ENCODE data around the gene NPHS2. TPM values are rescaled to one million over a fixed set of nuclear protein-coding genes. Genes with fewer than 3 reads are reported as not detected.

The NPHS2 gene
- total RNA-seq, 3 donors from 2014 or later (not counting 1 experiment from before 2014, with no cell fraction given): not detected

- no peaks in the 10 kb centered on the region for H3K9me3 ChIP-seq (ENCODE audit: control insufficient read depth, insufficient read depth, low read length)
- H3K4me1 Mint-ChIP-seq: no peaks in the 10 kb centered on the region
- H3K27ac Mint-ChIP-seq: no peak overlapping the region
- 76% methylated on average over 3 of the region's 4 CpGs for WGBS (ENCODE audit: insufficient coverage)
- H3K36me3 ChIP-seq (ENCODE audit: control insufficient read depth, insufficient read depth, low read length): no peaks in the 10 kb centered on the region
- H3K4me3 ChIP-seq (ENCODE audit: low read length): no peak overlapping the region
- no peaks in the 10 kb centered on the region for H3K36me3 Mint-ChIP-seq
- H3K4me1 ChIP-seq (ENCODE audit: control insufficient read depth, insufficient read depth, low read length): no peaks in the 10 kb centered on the region
- intact Hi-C loops (cut with micrococcal nuclease): no loop called here
- no peak overlapping the region for H3K27ac ChIP-seq (ENCODE audit: low read length)
- H3K4me3 Mint-ChIP-seq: no peak overlapping the region
- peaks cover 3 to 7% of the 10 kb centered on the region in 2 donors for H3K9me3 Mint-ChIP-seq
- no peaks in the 10 kb centered on the region for H3K27me3 ChIP-seq (ENCODE audit: control insufficient read depth, insufficient read depth, low read length)
- no peak for DNase-seq
- no peaks in the 10 kb centered on the region for H3K27me3 Mint-ChIP-seq (ENCODE audit: low read depth in 2 of 2)
- ATAC-seq: no peak
- no peak for TF ChIP-seq CTCF (IDR thresholded peaks at IDR 0.05)
Measured at GRCh38 chr1:179509384-179509783, 66.4 kb downstream of the NPHS2 start.

- Mint-ChIP-seq H3K36me3 (no peaks in the 10 kb centered on the region), H3K27me3 (ENCODE audit: low read depth in 2 of 2) (no peaks in the 10 kb centered on the region), H3K9me3 (peaks cover 0 to 5% of the 10 kb centered on the region in 2 donors), H3K27ac (no peak overlapping the region), H3K4me1 (no peaks in the 10 kb centered on the region), H3K4me3 (no peak overlapping the region)
- Histone ChIP-seq H3K4me1 (ENCODE audit: control insufficient read depth, insufficient read depth, low read length) (no peaks in the 10 kb centered on the region), H3K27me3 (ENCODE audit: control insufficient read depth, insufficient read depth, low read length) (no peaks in the 10 kb centered on the region), H3K27ac (ENCODE audit: low read length) (no peak overlapping the region), H3K9me3 (ENCODE audit: control insufficient read depth, insufficient read depth, low read length) (no peaks in the 10 kb centered on the region), H3K4me3 (ENCODE audit: low read length) (no peak overlapping the region), H3K36me3 (ENCODE audit: control insufficient read depth, insufficient read depth, low read length) (no peaks in the 10 kb centered on the region)
- WGBS (ENCODE audit: insufficient coverage): 89% methylated on average over 6 of the region's 6 CpGs
- no peak for TF ChIP-seq CTCF (IDR thresholded peaks at IDR 0.05)
- intact Hi-C loops (cut with micrococcal nuclease): no loop called here
- ATAC-seq (no peak), DNase-seq (no peak)
Measured at GRCh38 chr1:179506199-179506598, 69.5 kb downstream of the NPHS2 start.

Other genes starting within 250 kb of the NPHS2 start
- gene AXDND1, start 210.0 kb downstream of the NPHS2 start, total RNA-seq: 1 to 10 TPM in 2 of 3 donors, under 1 TPM in 1; 0.78 to 2.0 (median 1.7) TPM
- gene TDRD5, start 15.9 kb upstream of the NPHS2 start, total RNA-seq: not detected
- gene FAM163A, start 167.3 kb upstream of the NPHS2 start, total RNA-seq: not detected

Data from natural killer cell (primary cell).